Vagina (tissue), 2 donors: ENCODE measurements around the gene DOCK2. TPM values are rescaled to one million over a fixed set of nuclear protein-coding genes. Genes with fewer than 3 reads are reported as not detected.

ENCODE experiments used
- DNase-seq, 2 donors: peaks; one replicate each; pipeline ENCODE4 v3.0.0-alpha.2; 2017; ENCODE audit errors: extremely low spot score in 2 of 2
- H3K27ac ChIP-seq: fragments of 200-600 bp; sonication (generic); one replicate; pipeline ENCODE4 v1.5.1; 2019
- H3K27me3 ChIP-seq: fragments of 200-600 bp; sonication (generic); one replicate; pipeline ENCODE4 v1.5.1; 2019
- H3K36me3 ChIP-seq, 2 donors: fragments of 200-600 bp; sonication (generic); one replicate each; pipeline ENCODE4 v1.5.1; 2017 to 2019
- H3K4me1 ChIP-seq: fragments of 200-600 bp; sonication (generic); one replicate; pipeline ENCODE4 v1.5.1; 2019
- H3K4me3 ChIP-seq, 2 donors: fragments of 200-600 bp; sonication (generic); 1 replicate in 1 of 2; 2 replicates in 1 of 2; pipeline ENCODE4 v1.5.1; 2016 to 2019
- H3K9me3 ChIP-seq: fragments of 200-600 bp; sonication (generic); one replicate; pipeline ENCODE4 v1.5.1; 2019
- POLR2A ChIP-seq, 2 donors: fragments of 450-650 bp; IDR thresholded peaks; one replicate each; pipeline ENCODE4 v1.6.1; 2017; ENCODE audit warnings: antibody characterized with exemption in 2 of 2, mild to moderate bottlenecking in 2 of 2, moderate library complexity in 2 of 2
- POLR2AphosphoS5 ChIP-seq, 2 donors: sonication (generic); formaldehyde crosslinking; IDR thresholded peaks; one replicate each; pipeline ENCODE4 v1.9.0; 2017; ENCODE audit warnings: antibody characterized with exemption in 2 of 2, mild to moderate bottlenecking in 2 of 2, low read depth in 1 of 2; ENCODE audit not compliant: insufficient read depth in 1 of 2
- intact Hi-C: fragments of 100-400 bp; cut with DNase I; formaldehyde crosslinking; loops from one replicate; pipeline ENCODE4 v1.15.1; 2023
- total RNA-seq: library from RNA; depleted of rRNA; stranded (reverse); fragments of >200 nt; gene quantifications from one replicate; pipeline ENCODE4 v1.2.3, GENCODE V29; 2016
- TF ChIP-seq, protein P1 (sequence below), 3 experiments: fragments of 450-650 bp in 2 of 3; fragments of 200-600 bp in 1 of 3; sonication (generic) in 1 of 3; IDR thresholded peaks; one replicate each; pipeline ENCODE4 v1.5.1; 2017 to 2019; ENCODE audit warnings: antibody characterized with exemption in 3 of 3, mild to moderate bottlenecking in 2 of 3, moderate library complexity in 2 of 3

The DOCK2 gene
- total RNA-seq, 1 donor from 2014 or later, result 18.2 TPM

GRCh38 chr5:170112876-170113521, 475.9 kb downstream of the DOCK2 start:
- DNase-seq, result peak; percentile 56 to 91
- Histone ChIP-seq H3K9me3 (no peaks in the 10 kb centered on the region), H3K27me3 (no peaks in the 10 kb centered on the region), H3K36me3 (no peaks in the 10 kb centered on the region), H3K4me1 (no peaks in the 10 kb centered on the region), H3K27ac (no peak overlapping the region), H3K4me3 (no peak overlapping the region)
- TF ChIP-seq POLR2A (IDR thresholded peaks at IDR 0.05) (no peak), POLR2AphosphoS5 (IDR thresholded peaks at IDR 0.05; ENCODE audit: insufficient read depth in 1 of 2, low read depth in 1 of 2) (no peak)
- TF ChIP-seq, protein P1, sequence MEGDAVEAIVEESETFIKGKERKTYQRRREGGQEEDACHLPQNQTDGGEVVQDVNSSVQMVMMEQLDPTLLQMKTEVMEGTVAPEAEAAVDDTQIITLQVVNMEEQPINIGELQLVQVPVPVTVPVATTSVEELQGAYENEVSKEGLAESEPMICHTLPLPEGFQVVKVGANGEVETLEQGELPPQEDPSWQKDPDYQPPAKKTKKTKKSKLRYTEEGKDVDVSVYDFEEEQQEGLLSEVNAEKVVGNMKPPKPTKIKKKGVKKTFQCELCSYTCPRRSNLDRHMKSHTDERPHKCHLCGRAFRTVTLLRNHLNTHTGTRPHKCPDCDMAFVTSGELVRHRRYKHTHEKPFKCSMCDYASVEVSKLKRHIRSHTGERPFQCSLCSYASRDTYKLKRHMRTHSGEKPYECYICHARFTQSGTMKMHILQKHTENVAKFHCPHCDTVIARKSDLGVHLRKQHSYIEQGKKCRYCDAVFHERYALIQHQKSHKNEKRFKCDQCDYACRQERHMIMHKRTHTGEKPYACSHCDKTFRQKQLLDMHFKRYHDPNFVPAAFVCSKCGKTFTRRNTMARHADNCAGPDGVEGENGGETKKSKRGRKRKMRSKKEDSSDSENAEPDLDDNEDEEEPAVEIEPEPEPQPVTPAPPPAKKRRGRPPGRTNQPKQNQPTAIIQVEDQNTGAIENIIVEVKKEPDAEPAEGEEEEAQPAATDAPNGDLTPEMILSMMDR (IDR thresholded peaks at IDR 0.05), result no peak
- intact Hi-C loops, result no loop called here

GRCh38 chr5:170113522-170113900, 476.4 kb downstream of the DOCK2 start:
- Histone ChIP-seq H3K4me1 (no peaks in the 10 kb centered on the region), H3K36me3 (no peaks in the 10 kb centered on the region), H3K9me3 (no peaks in the 10 kb centered on the region), H3K4me3 (no peak overlapping the region), H3K27me3 (no peaks in the 10 kb centered on the region), H3K27ac (no peak overlapping the region)
- DNase-seq, result peak in 1 of 2 donors; percentile 19
- intact Hi-C loops, result no loop called here
- TF ChIP-seq POLR2AphosphoS5 (IDR thresholded peaks at IDR 0.05; ENCODE audit: insufficient read depth in 1 of 2, low read depth in 1 of 2), result no peak
- TF ChIP-seq, protein P1 (IDR thresholded peaks at IDR 0.05), result no peak
- TF ChIP-seq POLR2A (IDR thresholded peaks at IDR 0.05), result no peak

DNA sequence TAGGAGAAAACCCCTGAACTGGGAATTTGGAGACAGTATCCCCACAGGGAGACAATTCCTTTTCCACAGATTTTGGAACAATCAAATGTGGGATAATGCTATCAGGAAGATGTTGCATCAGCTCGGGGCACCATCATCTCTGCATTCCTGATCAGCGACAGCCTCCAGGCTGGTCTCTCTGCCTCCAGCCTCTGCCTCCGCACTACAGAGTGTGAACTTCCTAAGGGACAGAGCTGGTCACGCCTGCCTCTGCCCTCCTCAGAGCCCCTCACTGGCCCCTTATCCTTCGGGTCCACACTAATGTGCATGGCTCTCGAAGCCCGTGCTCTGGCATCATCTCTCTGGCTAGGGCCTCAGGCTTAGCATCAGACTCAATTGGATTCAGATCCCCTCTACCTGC, 477.2 kb downstream of the DOCK2 start:
- Histone ChIP-seq H3K4me3 (no peak overlapping the region), H3K9me3 (no peaks in the 10 kb centered on the region), H3K36me3 (no peaks in the 10 kb centered on the region), H3K4me1 (no peaks in the 10 kb centered on the region), H3K27ac (no peak overlapping the region), H3K27me3 (no peaks in the 10 kb centered on the region)
- TF ChIP-seq POLR2AphosphoS5 (IDR thresholded peaks at IDR 0.05; ENCODE audit: insufficient read depth in 1 of 2, low read depth in 1 of 2), result no peak
- TF ChIP-seq, protein P1 (IDR thresholded peaks at IDR 0.05), result no peak
- no peak for TF ChIP-seq POLR2A (IDR thresholded peaks at IDR 0.05)
- intact Hi-C loops, result no loop called here
- DNase-seq, result peak; percentile 46 to 74

GRCh38 chr5:170115925-170116324, 478.9 kb downstream of the DOCK2 start:
- no peaks in the 10 kb centered on the region for H3K4me1 ChIP-seq
- H3K9me3 ChIP-seq, result no peaks in the 10 kb centered on the region
- no peak overlapping the region for H3K4me3 ChIP-seq
- H3K27me3 ChIP-seq, result no peaks in the 10 kb centered on the region
- peak in 1 of 2 donors; percentile 49 for DNase-seq
- intact Hi-C loops, result no loop called here
- no peaks in the 10 kb centered on the region for H3K36me3 ChIP-seq
- H3K27ac ChIP-seq, result no peak overlapping the region
- TF ChIP-seq, protein P1 (IDR thresholded peaks at IDR 0.05), result no peak
- TF ChIP-seq POLR2AphosphoS5 (IDR thresholded peaks at IDR 0.05; ENCODE audit: insufficient read depth in 1 of 2, low read depth in 1 of 2), result no peak
- TF ChIP-seq POLR2A (IDR thresholded peaks at IDR 0.05), result no peak

DNA sequence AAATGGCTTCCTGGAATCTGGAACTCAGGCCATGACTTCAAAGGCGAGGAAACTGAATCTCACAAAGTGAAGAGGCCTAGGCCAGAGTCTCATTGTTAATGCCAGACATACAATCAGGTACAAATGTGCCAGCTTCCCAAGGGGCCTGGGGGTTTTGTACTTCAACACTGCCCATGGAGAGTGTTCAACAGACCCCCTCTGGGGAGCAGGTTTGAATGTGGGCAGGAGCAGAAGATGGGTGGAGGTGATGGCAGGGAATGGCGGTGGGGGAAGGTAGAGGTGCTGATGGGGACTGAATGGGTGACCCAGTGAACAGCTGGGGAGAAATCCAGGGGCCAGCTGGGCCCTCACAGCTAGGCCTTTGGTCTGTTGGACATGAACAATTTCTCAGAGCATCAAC, 480.7 kb downstream of the DOCK2 start:
- peak; percentile 72 to 75 for DNase-seq

More for the DNA sequence above, 480.7 kb downstream of the DOCK2 start:
- Histone ChIP-seq H3K36me3 (no peaks in the 10 kb centered on the region), H3K4me1 (no peaks in the 10 kb centered on the region), H3K27ac (no peak overlapping the region), H3K9me3 (no peaks in the 10 kb centered on the region), H3K27me3 (no peaks in the 10 kb centered on the region), H3K4me3 (no peak overlapping the region)
- intact Hi-C loops, result no loop called here
- no peak for TF ChIP-seq POLR2A (IDR thresholded peaks at IDR 0.05)
- TF ChIP-seq, protein P1 (IDR thresholded peaks at IDR 0.05), result no peak
- no peak for TF ChIP-seq POLR2AphosphoS5 (IDR thresholded peaks at IDR 0.05; ENCODE audit: insufficient read depth in 1 of 2, low read depth in 1 of 2)
